GM19324 (cell line): Measurements from ENCODE around the gene MED8.

Source experiments
- ATAC-seq: cut with Tn5 transposase; IDR thresholded peaks from one replicate; pipeline ENCODE4 v1.9.1; 2021; ENCODE audit warnings: mild to moderate bottlenecking, moderate library complexity; ENCODE audit not compliant: unreplicated experiment, low FRiP score

Gene MED8

DNA sequence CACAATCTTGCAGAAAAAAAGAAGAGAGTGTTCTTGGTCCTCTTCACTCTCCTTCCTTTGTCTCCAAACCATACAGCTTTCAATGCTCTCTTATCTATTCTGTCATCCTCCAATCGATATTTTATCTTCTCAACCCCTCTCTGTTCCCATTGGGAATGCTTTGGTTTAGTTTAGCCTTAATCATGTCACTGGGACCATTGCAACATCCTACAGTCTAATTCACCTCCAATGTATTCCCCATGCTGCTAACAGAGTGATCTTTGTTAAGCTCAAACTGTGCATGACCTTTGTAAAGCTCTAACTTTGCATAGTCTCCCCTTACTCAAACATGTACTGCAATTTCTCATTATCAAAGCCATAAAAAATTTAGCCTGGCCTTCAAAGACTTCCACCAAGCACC is 49.0 kb downstream of the MED8 start:
- ATAC-seq = no peak

DNA sequence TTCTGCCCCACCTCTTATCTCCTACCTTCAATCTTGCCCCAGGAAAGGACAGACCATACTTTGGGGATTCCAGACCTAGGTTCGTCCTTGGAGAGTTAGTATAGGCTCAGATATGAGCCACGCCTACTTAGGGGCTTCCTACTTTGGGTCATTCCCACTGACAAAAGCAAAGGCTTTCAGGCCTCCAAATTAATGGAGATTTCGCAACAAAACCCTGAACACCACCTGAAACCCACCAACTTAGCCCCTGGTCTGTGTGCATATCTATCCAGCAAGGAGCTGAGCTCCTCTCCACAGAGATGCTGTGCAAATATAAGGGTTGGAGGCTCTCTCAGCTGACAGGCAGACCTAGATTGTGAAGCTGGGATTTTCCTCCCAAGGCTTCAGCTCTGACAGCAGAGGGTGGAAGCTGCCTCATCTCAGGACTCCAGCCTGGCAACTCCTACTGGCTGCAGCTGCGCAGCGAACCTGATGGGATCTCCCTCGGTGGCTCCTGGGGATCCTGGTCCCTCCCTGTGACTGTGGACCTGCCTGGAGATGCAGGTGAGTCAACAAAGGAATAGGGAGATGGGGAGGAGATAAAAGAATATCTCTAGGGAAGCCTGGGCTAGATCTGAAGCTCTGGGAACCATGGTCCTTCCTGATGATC is 49.9 kb downstream of the MED8 start:
- ATAC-seq = no peak

DNA sequence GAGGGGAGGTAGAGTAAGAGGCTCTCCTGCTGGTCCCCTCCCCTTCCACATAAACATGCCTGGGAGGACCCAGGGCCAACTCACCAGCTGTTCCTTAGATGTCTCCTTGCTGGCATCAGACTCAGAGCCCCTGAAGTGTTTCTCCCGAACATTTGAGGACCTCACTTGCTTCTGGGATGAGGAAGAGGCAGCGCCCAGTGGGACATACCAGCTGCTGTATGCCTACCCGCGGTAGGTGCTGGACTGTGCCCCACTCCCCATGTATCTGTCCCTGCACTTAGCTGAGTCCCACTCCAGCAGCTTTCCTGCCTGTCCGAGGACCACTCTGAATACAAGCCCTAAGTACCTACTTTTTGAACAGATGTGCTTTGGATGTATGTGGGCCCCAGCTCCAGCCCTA is 51.6 kb downstream of the MED8 start:
- ATAC-seq = no peak

DNA sequence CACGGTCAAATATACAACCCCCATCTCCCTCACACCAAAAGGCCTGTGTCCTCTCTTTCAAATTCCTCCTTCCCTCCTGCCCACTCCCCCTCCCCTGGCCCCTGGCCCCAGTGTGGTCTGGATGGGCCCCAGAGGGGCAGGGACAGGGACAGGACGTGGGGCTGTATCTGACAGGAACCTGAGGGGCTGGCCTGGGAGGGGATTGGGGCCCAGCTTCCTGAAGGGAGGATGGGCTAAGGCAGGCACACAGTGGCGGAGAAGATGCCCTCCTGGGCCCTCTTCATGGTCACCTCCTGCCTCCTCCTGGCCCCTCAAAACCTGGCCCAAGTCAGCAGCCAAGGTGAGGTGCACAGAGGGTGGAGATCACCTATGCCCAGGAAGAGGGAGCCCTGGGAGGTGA is 52.0 kb downstream of the MED8 start, which contains the start of gene MPL:
TSS of gene MPL (plus strand) at position 231 of the 400 bp plus-strand sequence. CDS start at position 262, 31 bp downstream.
- no peak for ATAC-seq

DNA sequence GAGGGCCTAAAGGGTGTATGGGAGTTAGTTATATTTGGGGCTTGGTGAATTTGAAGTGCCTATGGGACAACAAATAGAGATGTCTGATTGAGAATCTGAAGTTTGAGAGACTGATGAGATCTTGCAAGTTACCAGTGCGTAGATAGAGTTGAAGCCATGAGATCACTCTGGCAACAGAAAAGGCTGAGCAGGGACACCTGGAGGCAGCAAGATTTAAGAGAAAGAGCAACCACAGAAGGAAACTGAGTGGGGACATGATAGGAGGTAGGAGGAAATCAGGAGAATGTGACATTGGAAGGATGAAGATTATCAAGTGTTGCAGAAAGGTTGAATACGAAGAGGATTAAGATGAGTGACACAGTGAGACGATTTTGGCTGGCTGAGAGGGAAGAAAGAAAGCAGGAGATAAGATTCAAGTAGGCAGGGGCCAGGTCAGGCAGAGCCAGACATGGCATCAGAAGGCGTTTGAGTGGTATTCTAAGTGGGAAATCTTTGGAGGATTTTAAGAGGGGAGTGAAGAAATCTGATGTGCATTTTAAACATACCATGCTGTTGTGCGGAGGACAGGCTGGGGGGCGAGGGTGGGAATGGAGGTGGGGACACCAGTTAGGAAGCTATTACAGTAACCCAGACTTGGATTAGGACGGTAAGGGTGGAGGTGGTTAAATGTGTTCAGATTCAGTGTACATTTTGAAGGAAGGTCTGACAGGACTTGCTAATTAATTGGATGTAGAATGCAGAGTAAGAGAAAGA is 55.0 kb downstream of the MED8 start:
- no peak for ATAC-seq
